Mesenchymal stem cell (in vitro differentiated cells and primary cell): ENCODE data around the gene SLC8A1.
A peak's percentile ranks its signal among the peaks of the same experiment; 100 is the strongest.

Experiments used
- DNase-seq: peaks from one replicate; pipeline ENCODE4 v3.0.0-alpha.2; 2013
- H2AFZ ChIP-seq: one replicate; pipeline ENCODE4 v1.6.1; 2013; ENCODE audit warnings: low read depth, mild to moderate bottlenecking, control low read depth, inconsistent platforms, low read length, moderate library complexity
- H2AK5ac ChIP-seq: 2 replicates; pipeline ENCODE4 v1.6.1; 2013; ENCODE audit warnings: low read length, moderate library complexity, mild to moderate bottlenecking, inconsistent platforms; ENCODE audit not compliant: severe bottlenecking
- H2BK120ac ChIP-seq: one replicate; pipeline ENCODE4 v1.6.1; 2013; ENCODE audit warnings: low read depth, mild to moderate bottlenecking, inconsistent platforms, low read length, moderate library complexity
- H2BK12ac ChIP-seq, 2 experiments: one replicate each; pipeline ENCODE4 v1.6.1; 2013; ENCODE audit warnings: inconsistent platforms in 2 of 2, low read length in 2 of 2, mild to moderate bottlenecking in 2 of 2, moderate library complexity in 2 of 2, control low read depth in 1 of 2
- H2BK15ac ChIP-seq: one replicate; pipeline ENCODE4 v1.6.1; 2013; ENCODE audit warnings: mild to moderate bottlenecking, low read depth, inconsistent platforms; ENCODE audit not compliant: poor library complexity, severe bottlenecking
- H2BK5ac ChIP-seq: 2 replicates; pipeline ENCODE4 v1.6.1; 2013; ENCODE audit warnings: low read depth, mild to moderate bottlenecking, low read length, control low read depth, inconsistent platforms; ENCODE audit not compliant: poor library complexity, severe bottlenecking
- H3K14ac ChIP-seq, 2 experiments: one replicate each; pipeline ENCODE4 v1.6.1; 2013; ENCODE audit warnings: inconsistent platforms in 2 of 2, low read length in 2 of 2, control low read depth in 1 of 2, mild to moderate bottlenecking in 1 of 2, moderate library complexity in 1 of 2
- H3K18ac ChIP-seq, 2 experiments: one replicate each; pipeline ENCODE4 v1.6.1; 2013; ENCODE audit warnings: inconsistent platforms in 2 of 2, low read length in 2 of 2, control low read depth in 1 of 2, low read depth in 1 of 2, mild to moderate bottlenecking in 1 of 2
- H3K23ac ChIP-seq, 2 experiments: one replicate each; pipeline ENCODE4 v1.6.1; 2013; ENCODE audit warnings: inconsistent platforms in 2 of 2, low read length in 2 of 2, mild to moderate bottlenecking in 2 of 2, moderate library complexity in 2 of 2, control low read depth in 1 of 2
- H3K27ac ChIP-seq: 2 replicates; pipeline ENCODE4 v1.5.1; 2013; ENCODE audit warnings: mild to moderate bottlenecking, moderate library complexity, low read length, control low read depth, inconsistent platforms; ENCODE audit not compliant: poor library complexity, severe bottlenecking
- H3K27me3 ChIP-seq, 2 experiments: 2 replicates each; pipeline versions ENCODE4 v1.6.1 to v1.7.0; 2013; ENCODE audit warnings: low read length in 2 of 2, mild to moderate bottlenecking in 2 of 2, moderate library complexity in 2 of 2, control low read depth in 1 of 2, inconsistent platforms in 1 of 2; ENCODE audit not compliant: control insufficient read depth in 1 of 2, insufficient read depth in 1 of 2
- H3K36me3 ChIP-seq, 2 experiments: 2 replicates each; pipeline versions ENCODE4 v1.6.1 to v1.7.0; 2013; ENCODE audit warnings: low read length in 2 of 2, control low read depth in 1 of 2, inconsistent platforms in 1 of 2, low read depth in 1 of 2, mild to moderate bottlenecking in 1 of 2; ENCODE audit not compliant: insufficient read depth in 2 of 2, control insufficient read depth in 1 of 2
- H3K4ac ChIP-seq, 2 experiments: one replicate each; pipeline ENCODE4 v1.6.1; 2013; ENCODE audit warnings: inconsistent platforms in 2 of 2, low read length in 2 of 2, mild to moderate bottlenecking in 2 of 2, moderate library complexity in 2 of 2, control low read depth in 1 of 2, low read depth in 1 of 2
- H3K4me1 ChIP-seq: 2 replicates; pipeline ENCODE4 v1.6.1; 2013; ENCODE audit warnings: low read depth, low read length, control low read depth; ENCODE audit not compliant: control insufficient read depth, insufficient read depth
- H3K4me2 ChIP-seq: 2 replicates; pipeline ENCODE4 v1.6.1; 2013; ENCODE audit warnings: low read length, mild to moderate bottlenecking, inconsistent platforms; ENCODE audit not compliant: poor library complexity, severe bottlenecking
- H3K4me3 ChIP-seq, 2 experiments: 2 replicates each; pipeline versions ENCODE4 v1.5.1 to v1.7.0; 2013; ENCODE audit warnings: low read length in 2 of 2, mild to moderate bottlenecking in 2 of 2, control low read depth in 1 of 2, low read depth in 1 of 2; ENCODE audit not compliant: insufficient read depth in 1 of 2
- H3K79me1 ChIP-seq: replicated peaks from 2 replicates; pipeline ENCODE4 v1.6.1; 2013; ENCODE audit warnings: mild to moderate bottlenecking, control low read depth, low read length, inconsistent platforms; ENCODE audit not compliant: poor library complexity, severe bottlenecking
- H3K9ac ChIP-seq: 2 replicates; pipeline ENCODE4 v1.7.0; 2013; ENCODE audit warnings: mild to moderate bottlenecking, low read length, moderate library complexity
- H3K9me3 ChIP-seq: 2 replicates; pipeline ENCODE4 v1.7.0; 2013; ENCODE audit warnings: mild to moderate bottlenecking, low read length; ENCODE audit not compliant: control insufficient read depth
- H4K8ac ChIP-seq: one replicate; pipeline ENCODE4 v1.6.1; 2013; ENCODE audit warnings: inconsistent platforms, mild to moderate bottlenecking, low read length, moderate library complexity
- H4K91ac ChIP-seq: one replicate; pipeline ENCODE4 v1.6.1; 2013; ENCODE audit warnings: mild to moderate bottlenecking, low read length, inconsistent platforms
- WGBS: methylation state at CpG from one replicate; pipeline ENCODE4 v1.1.7; 2013; ENCODE audit warnings: mixed read lengths; 5-methylcytosine and 5-hydroxymethylcytosine counted together

Gene SLC8A1

DNA sequence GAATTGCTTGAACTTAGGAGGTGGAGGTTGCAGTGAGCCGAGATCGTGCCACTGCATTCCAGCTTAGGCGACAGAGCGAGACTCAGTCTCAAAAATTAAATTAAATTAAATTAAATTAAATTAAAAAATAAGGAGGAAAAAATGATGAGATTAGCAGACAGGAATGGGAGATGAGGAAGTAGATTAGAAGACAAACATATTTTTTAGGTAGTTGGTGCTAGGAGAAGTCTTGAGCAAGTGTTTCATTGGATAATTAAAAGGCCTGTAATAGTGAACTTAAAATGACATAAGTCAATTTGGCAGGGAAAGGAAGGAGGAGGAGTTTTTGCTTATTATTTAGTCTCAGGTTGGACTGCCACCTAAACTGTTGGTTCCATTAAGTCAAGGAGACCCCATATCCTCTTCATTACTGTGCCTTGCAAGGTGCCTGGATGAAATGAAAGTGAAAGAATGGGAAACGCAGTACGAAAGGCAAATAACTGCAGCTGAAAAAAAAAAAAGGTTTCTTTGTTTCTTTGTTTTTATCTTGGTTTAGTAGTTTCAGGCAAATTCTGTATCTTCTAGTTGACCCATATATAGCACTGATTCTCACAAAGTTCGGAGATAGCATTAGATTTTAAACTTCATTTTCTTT lies 162.0 kb downstream of the SLC8A1 start:
- Histone ChIP-seq H3K4me2 (no peak overlapping the region), H3K23ac (no peak overlapping the region), H3K79me1 (peaks cover 4% of the 10 kb centered on the region), H3K4me3 (no peak overlapping the region), H3K9me3 (no peaks in the 10 kb centered on the region), H3K36me3 (no peaks in the 10 kb centered on the region), H2AFZ (no peak overlapping the region), H4K91ac (no peak overlapping the region), H2BK120ac (no peak overlapping the region), H2AK5ac (no peak overlapping the region), H2BK12ac (no peak overlapping the region), H3K18ac (no peak overlapping the region), H3K9ac (no peak overlapping the region), H3K27ac (no peak overlapping the region), H3K14ac (no peak overlapping the region), H3K27me3 (no peaks in the 10 kb centered on the region), H3K4me1 (peaks cover 2% of the 10 kb centered on the region), H2BK15ac (no peak overlapping the region), H3K4ac (no peak overlapping the region), H2BK5ac (no peak overlapping the region), H4K8ac (no peak overlapping the region)
- WGBS, result 84% methylated on average over 2 of the region's 7 CpGs
- DNase-seq, result no peak

DNA sequence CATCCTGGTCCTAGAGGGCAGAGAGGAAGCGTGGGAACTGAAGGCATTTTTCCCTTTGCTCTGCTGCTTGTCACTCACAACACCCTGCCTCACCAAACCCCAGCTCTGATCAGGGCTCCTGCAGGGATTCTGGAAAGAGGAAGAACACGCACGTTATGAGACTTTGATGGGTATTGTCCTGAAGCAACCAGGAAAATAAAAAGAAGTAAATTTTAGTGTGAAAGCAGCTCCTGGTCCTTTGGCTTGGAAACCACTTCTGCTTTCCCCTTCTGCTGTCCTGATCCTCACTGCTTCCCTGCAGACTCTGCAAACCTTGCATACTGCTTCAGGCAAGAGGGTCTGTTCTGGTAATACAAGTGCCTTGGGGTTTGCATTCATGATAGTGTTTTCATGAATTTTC lies 164.1 kb downstream of the SLC8A1 start:
- Histone ChIP-seq H3K4ac (no peak overlapping the region), H3K9ac (no peak overlapping the region), H3K4me2 (no peak overlapping the region), H4K91ac (no peak overlapping the region), H2BK5ac (no peak overlapping the region), H3K14ac (no peak overlapping the region), H3K27me3 (no peaks in the 10 kb centered on the region), H3K9me3 (no peaks in the 10 kb centered on the region), H2BK120ac (no peak overlapping the region), H3K4me1 (peaks cover 2% of the 10 kb centered on the region), H3K27ac (no peak overlapping the region), H3K18ac (no peak overlapping the region), H2BK15ac (no peak overlapping the region), H2BK12ac (no peak overlapping the region), H2AFZ (no peak overlapping the region), H3K36me3 (no peaks in the 10 kb centered on the region), H2AK5ac (no peak overlapping the region), H3K23ac (no peak overlapping the region), H3K79me1 (peaks cover 4% of the 10 kb centered on the region), H4K8ac (no peak overlapping the region), H3K4me3 (no peak overlapping the region)
- DNase-seq, result no peak
- 94% methylated on average over 3 of the region's 3 CpGs for WGBS

DNA sequence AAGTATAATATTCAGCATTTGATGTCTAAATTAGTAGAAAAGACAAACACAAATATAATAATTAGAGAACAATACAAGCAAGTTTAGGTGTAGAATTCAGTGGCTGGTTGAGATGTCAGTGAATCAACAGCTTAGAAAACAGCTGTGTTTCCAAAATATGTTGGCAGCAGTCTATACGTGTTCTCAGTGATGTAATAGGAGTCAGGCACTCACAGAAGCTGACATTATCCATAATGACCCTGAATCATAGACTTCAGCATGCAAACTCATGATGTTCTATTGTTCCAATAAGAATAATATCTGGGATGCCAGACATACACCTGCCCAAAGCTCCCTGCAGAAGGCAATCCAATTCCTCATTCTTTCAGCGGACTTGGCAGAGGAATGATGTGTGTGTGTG lies 164.7 kb downstream of the SLC8A1 start:
- Histone ChIP-seq H3K4me3 (no peak overlapping the region), H3K9ac (no peak overlapping the region), H3K18ac (no peak overlapping the region), H3K14ac (peak overlapping the region in 1 of 2 experiments; percentile 58), H3K4me1 (peaks cover 2% of the 10 kb centered on the region), H3K23ac (no peak overlapping the region), H4K8ac (no peak overlapping the region), H3K9me3 (no peaks in the 10 kb centered on the region), H3K36me3 (no peaks in the 10 kb centered on the region), H2AK5ac (no peak overlapping the region), H4K91ac (no peak overlapping the region), H2BK15ac (no peak overlapping the region), H3K4ac (no peak overlapping the region), H3K27ac (no peak overlapping the region), H2AFZ (no peak overlapping the region), H2BK120ac (no peak overlapping the region), H2BK5ac (no peak overlapping the region), H3K4me2 (no peak overlapping the region), H3K79me1 (peaks cover 4% of the 10 kb centered on the region), H3K27me3 (no peaks in the 10 kb centered on the region), H2BK12ac (no peak overlapping the region)
- 70% methylated on average over 2 of the region's 2 CpGs for WGBS
- no peak for DNase-seq

DNA sequence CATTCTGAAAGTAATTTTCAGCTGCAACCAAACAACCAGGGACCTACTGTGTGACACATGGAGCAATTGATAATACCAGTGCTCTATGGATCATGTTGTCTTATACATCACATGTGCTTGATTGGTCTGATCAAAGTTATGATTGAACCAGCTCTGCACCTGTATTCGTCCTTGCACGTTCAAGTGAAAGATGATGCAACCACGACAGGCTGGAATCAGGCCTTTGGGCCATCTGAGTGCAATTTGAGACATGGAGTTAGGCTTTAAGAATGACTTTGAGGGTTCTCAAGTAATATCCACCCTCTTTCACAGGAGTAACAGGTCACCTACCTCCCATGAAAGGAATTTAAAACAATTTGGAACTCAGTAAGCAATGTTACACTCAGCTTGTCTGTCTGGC lies 165.2 kb downstream of the SLC8A1 start:
- H3K4me2 ChIP-seq, result no peak overlapping the region

More for the DNA sequence above, 165.2 kb downstream of the SLC8A1 start:
- Histone ChIP-seq H2BK120ac (no peak overlapping the region), H3K4me3 (no peak overlapping the region), H4K8ac (no peak overlapping the region), H3K27ac (no peak overlapping the region), H3K9ac (no peak overlapping the region), H3K9me3 (no peaks in the 10 kb centered on the region), H3K36me3 (no peaks in the 10 kb centered on the region), H2AK5ac (no peak overlapping the region), H3K23ac (no peak overlapping the region), H2BK12ac (no peak overlapping the region), H3K18ac (no peak overlapping the region), H3K4me1 (peaks cover 2% of the 10 kb centered on the region), H3K14ac (no peak overlapping the region), H3K4ac (no peak overlapping the region), H4K91ac (no peak overlapping the region), H2BK15ac (no peak overlapping the region), H2AFZ (no peak overlapping the region), H2BK5ac (no peak overlapping the region), H3K27me3 (no peaks in the 10 kb centered on the region), H3K79me1 (peaks cover 4% of the 10 kb centered on the region)
- no peak for DNase-seq
- WGBS, result 87% methylated on average over 3 of the region's 3 CpGs
